ENCODE data around the gene TDRD9. TPM values are rescaled to one million over a fixed set of nuclear protein-coding genes. Genes with fewer than 3 reads are reported as not detected.
A peak's percentile ranks its signal among the peaks of the same experiment; 100 is the strongest.

TDRD9 gene
- total RNA-seq, 1 donor from 2014 or later: 4.3 TPM

DNA sequence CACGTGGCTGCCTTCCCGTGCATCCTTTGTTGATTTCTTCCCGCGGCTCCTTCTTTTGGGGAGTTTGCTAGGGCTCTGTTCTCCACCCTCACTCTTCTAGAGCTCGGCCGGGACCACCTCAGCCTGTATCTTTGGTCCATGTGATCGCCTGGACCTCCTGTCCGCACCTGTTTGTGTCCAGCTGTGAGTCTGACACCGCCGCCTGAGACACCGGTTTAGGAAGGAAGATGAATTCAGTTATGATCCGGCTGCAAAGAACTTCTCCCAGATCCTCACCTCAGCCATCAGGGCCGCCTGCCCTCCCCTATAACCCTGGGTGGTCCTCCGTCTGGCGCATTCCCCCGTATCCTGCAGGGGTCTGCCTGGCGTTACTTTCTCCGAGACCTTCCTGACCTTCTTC lies 690 bp upstream of the TDRD9 start:
- DNase-seq: no peak

- DNase-seq: no peak
These were observed 1.9 kb downstream of the TDRD9 start for GRCh38 chr14:103930051-103930604.

DNA sequence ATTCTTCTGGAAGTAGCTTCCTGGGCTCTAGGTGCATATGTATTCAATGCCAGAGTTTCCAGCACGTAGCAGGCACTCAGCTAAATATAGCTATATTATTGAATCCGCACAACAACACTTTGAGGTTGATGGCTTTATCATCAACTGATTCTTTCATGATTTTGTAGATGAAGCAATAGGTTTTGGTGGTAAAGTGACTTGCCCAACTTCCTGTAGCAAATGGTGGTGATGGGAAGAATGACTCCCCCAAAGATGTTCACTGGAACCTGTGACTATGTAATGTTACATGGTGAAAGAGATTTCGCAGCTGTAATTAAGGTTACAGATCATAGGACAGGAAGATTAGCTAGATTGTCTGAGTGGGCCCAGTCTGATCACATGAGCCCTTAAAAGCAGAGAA lies 3.2 kb downstream of the TDRD9 start:
- DNase-seq: no peak

DNA sequence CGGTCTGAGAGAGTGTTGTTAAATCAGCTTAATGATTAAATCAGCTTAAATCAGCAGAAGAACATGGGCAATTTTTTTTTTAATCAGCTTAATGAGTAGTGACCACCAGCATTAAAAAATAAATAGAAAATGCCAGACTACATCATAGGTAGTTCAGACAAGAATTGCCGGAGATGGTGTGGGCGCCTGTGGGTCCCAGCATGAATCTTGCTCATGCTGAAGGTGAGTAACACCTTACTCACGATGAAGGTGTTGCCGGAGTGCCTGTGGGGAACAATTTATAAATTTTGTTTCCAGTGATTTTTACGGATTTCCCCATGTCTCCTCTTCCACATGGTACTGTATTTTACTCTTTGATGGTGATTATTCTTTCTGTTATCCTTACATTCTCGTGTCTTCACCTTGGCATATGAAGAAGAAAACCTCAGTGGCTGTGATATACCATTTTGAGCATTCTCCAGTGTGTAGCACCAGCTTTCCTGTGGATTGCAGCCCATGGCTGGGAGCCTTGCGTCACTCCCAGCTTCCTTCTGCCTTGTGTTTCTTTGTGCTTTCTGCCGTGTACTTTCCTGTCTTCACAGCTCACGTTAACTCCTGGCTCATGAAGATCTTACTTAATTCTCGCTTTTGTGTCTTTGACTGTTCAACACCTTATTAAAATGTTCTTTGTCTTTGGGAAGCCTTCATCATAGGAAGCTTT lies 4.7 kb downstream of the TDRD9 start:
- DNase-seq: no peak

DNA sequence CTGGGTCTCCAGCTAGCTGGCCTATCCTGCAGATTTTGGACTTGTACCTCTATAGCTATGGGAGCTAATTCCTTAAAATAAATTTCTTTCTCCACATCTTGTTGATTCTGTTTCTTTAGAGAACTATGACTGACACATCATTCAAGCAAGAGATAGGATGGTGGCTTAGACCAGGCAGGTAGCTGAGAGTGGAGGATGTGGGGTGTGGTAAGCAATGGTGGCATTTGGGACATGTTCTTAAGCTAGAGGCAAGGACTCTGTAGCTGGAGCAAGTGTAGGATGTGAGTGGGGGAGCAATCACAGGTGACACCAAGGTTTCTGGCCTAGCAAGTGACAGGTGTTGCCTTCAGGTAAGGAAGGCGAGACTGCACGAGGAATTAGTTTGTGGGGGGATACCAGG lies 6.8 kb downstream of the TDRD9 start:
- no peak for DNase-seq

DNA sequence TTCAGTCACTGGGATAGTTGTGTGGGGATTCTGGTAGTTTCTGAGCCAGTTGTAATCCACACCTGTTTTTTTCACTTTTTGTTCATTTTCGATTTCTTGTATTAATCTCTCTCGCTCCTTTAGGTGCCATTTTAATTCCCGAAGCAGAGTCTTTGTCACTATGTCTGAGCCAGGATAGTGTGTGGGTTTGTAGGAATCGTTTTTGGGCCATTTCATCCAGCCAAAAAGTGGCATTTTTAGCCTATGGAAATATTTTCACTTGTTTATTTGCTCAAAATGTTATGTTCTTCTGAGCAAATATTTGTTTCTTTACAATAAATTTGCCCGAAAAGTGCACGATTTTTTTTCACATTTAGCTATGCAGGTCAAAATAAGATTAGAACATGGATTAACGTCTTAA lies 13.2 kb downstream of the TDRD9 start:
- DNase-seq: no peak

DNA sequence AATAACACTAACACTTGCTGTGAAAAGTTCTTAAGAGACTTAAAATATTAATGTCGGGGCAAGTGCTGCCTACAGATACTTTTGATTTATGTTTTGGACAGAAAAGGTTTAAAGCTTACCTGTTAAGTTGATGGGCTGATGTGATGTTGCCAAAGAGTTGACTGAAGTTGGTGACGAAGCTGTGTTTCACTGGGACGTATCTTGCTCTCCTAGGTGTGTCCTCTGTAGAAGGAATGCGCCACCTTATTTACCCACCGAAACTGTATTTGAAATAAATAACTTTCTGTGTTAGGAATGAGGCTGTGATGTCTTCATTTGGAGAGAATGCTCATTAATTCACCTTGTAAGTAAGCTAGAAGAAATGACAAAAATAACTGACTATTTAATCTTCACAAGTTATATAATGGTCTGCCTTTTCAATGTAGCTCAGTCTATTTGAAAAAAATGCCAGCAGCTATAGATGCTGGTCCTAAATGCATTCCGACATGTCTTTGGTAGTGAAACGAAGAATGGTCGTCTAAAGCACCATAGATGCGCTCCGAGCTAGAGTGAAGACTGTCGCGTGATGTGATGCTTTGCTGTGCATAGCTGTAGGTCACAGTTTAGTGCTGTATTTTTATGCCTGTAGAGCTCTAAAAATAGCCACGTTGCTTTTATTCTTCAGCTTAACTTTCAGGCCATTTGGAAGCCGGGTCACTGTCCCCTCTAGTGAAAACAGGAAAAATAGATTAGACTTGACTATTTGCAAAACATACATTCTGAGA lies 13.9 kb downstream of the TDRD9 start, which contains the start of gene RD3L:
Gene RD3L (minus strand): TSS at position 557 of the 764 bp plus-strand sequence. CDS start 834 bp downstream, outside the sequence.
- no peak for DNase-seq

- DNase-seq: no peak
These were observed 15.4 kb downstream of the TDRD9 start for GRCh38 chr14:103943673-103944072.

GRCh38 chr14:103946975-103947374 lies 18.7 kb downstream of the TDRD9 start:
- no peak for DNase-seq

DNA sequence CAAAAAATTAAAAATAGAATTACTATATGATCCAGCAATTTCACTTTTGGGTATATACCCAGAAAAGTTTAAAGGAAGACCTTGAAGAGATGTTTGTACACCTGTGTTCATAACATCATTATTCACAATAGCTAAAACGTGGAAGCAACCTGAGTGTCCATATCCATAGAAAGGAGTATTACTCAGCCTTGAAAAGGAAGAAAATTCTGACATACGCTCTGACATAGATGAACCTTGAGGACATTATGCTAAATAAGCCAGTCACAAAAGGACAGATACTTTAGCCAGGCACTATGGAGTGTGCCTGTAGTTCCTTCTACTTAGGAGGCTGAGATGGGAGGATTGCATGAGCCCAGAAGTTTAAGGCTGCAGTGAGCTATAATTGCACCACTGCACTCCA lies 20.2 kb downstream of the TDRD9 start:
- DNase-seq: no peak

DNA sequence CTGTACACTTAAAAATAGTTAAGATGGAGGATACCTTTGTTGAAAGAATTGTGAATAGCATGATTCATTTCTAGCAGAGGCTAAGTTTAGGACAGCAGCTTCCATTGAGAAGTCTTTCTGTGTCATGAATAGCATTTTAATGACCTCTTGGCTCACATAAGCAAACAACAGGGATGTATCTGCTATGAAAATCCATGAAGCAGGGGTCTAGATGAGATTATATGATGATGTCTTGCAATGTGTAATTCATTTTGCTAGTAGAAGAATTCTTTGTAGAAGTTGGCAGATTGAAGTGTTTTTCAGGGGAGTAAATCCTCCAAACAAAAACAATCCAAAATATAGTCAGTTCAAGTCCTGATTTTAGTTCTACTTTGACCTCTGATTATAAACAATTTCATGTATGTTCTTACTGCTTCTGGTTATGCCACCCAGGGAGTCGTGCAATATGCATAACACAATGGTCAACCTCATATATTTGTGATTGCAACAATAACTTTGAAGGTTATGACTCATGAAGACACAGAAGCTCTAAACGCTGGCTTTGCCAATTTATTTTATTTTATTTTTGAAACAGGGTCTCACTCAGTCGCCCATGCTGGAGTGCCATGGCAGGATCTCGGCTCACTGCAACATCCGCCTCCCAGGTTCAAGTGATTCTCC lies 21.0 kb downstream of the TDRD9 start:
- DNase-seq: no peak

DNA sequence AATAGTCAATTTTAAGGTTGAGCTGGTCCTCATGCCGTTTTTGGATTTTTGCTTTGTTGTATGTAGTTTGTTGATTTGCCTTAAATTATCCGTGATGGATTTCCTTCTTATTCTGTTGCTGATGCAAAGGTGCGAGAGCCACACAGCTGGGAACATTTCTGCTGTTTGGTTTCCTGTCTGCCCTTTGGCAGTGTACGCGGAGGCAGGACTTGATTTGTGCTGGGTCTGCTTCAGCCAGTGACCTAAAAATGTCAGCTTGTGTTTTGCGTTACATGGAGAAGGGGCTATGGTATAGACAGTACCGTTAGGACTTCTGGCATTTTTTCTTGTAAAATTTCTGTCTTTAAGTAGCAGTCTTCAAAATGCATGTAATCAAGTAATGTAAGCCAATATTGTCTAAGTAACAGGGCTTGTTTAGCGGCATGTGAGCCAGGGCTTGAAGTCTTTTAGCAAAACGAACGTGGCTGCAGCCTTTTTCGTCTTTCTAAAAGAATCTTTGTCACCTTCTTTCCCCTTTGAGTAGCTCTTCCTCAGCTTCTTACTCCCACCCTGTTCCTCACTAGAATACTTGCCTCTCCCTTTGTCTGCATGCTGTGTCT lies 32.3 kb downstream of the TDRD9 start:
- no peak for DNase-seq

DNA sequence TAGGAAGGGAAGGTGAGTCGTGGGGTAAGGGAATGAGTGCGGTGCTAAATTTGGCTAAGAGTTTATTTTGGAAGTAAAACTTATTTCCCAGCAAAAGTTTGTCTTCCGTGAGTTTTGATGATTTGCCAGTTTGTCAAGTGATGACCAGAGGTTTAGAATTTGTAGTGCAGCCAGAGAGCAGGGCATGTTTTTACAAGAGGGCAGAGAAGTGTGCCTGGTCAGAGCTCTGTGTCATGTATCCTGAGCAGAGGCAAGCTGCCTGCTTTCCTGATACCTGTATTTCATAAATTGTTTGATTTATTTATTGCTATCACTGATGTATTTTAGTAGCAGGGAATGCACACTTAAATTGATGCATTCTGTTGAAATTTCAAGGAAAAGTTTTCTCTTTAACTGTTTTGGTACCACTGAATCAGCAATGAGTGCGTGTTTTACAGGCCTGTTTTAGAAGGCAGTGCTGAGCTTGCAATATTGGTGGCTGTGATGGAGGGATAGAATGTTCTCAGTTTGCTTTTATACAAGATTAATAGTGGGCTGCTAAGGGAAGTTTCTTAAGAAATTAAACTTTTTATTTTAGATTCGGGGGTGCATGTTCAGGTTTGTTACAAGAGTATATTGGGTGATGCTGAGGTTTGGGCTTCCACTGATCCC lies 33.8 kb downstream of the TDRD9 start:
- DNase-seq: no peak

GRCh38 chr14:103966631-103967030 lies 38.4 kb downstream of the TDRD9 start:
- no peak for DNase-seq

- DNase-seq: no peak
These were observed 41.7 kb downstream of the TDRD9 start for GRCh38 chr14:103969961-103970360.

DNA sequence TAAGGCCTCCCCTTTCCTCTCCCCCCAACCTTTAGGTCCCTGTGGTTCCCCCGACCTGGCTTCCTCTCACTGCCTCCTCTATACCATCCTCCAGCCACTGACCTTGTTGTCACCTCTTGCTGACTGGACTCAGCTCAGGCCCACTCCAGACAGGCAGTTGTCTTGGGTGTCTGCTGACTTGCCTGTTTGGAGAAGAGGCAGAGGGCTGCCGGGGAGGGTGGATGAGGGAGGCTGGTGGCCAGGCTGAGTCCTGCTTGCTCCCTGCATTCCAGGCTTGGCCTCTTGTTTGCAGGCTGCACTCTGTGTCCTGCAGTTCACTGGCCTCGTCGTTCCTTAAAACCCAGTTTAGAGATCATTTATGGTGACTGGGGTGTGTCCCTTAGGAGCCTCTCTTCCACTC lies 45.1 kb downstream of the TDRD9 start:
- DNase-seq: no peak

- DNase-seq: no peak
These were observed 46.3 kb downstream of the TDRD9 start for GRCh38 chr14:103974575-103974974.

DNA sequence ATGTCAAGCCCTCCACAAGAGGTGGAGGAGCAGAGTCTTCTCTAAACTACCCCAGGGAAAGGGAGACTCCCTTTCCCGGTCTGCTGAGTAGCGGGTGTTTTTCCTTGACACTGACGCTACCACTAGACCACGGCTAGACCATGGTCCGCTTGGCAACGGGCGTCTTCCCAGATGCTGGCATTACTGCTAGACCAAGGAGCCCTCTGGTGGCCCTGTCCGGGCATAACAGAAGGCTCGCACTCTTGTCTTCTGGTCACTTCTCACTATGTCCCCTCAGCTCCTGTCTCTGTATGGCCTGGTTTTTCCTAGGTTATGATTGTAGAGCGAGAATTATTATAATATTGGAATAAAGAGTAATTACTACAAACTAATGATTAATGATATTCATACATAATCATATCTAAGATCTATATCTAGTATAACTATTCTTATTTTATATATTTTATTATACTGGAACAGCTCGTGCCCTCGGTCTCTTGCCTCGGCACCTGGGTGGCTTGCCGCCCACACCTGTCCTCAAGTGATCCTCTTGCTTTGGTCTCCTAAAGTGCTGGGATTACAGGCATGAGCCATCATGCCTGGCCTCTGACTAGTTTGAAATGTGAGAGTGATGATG lies 52.5 kb downstream of the TDRD9 start:
- peak; percentile 58 for DNase-seq

- DNase-seq: no peak
These were observed 55.9 kb downstream of the TDRD9 start for GRCh38 chr14:103984196-103984595.

GRCh38 chr14:103989034-103989433 lies 60.8 kb downstream of the TDRD9 start:
- no peak for DNase-seq

- DNase-seq: no peak
These were observed 61.7 kb downstream of the TDRD9 start for GRCh38 chr14:103989964-103990363.

Measured in dermis blood vessel endothelial cell (primary cell).